Measurements from ENCODE around the gene BANP. TPM values are rescaled to one million over a fixed set of nuclear protein-coding genes. Genes with fewer than 3 reads are reported as not detected.

Gene BANP
- total and polyA plus RNA-seq, 11 donors, result 7.2 to 20.7 (median 13.3) TPM

DNA sequence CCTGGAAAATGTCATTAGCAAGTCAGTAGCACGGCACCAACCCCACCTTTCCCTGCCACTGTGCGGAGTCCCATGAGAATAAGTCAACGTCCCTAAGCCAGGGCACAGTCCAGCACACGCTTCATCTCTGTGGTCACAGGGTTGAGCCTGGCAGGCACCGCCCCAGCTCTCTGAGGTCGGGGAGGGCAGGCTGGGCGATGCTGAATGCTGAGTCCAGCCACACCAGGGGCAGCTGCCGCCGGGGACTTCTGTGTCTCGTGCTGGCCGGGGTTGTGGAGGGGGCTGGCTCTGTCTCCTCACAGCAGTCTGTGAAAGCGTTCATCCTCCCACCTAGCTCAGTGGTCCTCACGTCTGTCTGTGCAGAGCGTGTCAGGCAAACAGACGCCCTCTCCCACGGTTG lies 53.2 kb downstream of the BANP start:
- H3K36me3 ChIP-seq, result peaks cover 0 to 56% (median 41%) of the 10 kb centered on the region in 9 donors
- no peaks in the 10 kb centered on the region for H3K9me3 ChIP-seq
- H3K27me3 ChIP-seq, result no peaks in the 10 kb centered on the region
- DNase-seq, result no peak
- H3K27ac ChIP-seq, result no peak overlapping the region
- H3K4me1 ChIP-seq, result peaks cover 0 to 6% (median 0%) of the 10 kb centered on the region in 12 donors
- TF ChIP-seq CTCF (IDR thresholded peaks at IDR 0.05), result no peak
- no peak for TF ChIP-seq POLR2A (IDR thresholded peaks at IDR 0.05)
- H3K4me3 ChIP-seq, result no peak overlapping the region
- WGBS, 4 donors, result 86 to 90% (median 90%) methylated on average over 14 to 16 of the region's 16 CpGs
- intact Hi-C loops (cut with DNase I), result no loop called here
- ATAC-seq, result peak in 1 of 4 donors; percentile 27

DNA sequence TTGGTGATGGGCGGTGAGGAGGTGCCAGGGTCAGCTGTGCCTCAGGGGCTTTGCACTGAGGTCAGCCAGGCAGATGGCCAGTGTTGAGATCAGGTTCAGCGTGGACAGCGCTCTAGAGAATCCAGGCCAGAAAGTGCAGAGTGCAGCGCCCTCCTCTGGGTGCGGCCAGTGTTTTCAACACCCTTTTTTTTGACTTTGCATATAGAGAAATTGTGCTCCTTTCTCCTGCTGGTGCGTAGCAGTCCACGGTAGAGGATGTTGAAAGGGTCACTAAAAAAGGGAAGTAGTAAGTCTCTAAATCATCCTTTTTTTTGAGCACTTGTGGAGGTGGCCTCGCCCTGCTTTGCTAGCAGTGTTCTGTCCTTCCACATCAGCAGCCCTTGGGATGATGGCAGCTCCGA lies 53.9 kb downstream of the BANP start:
- DNase-seq, result no peak
- H3K36me3 ChIP-seq, result peaks cover 0 to 63% (median 47%) of the 10 kb centered on the region in 9 donors
- H3K9me3 ChIP-seq, result no peaks in the 10 kb centered on the region
- peaks cover 0 to 6% (median 0%) of the 10 kb centered on the region in 12 donors for H3K4me1 ChIP-seq
- WGBS, 4 donors, result 81 to 86% (median 82%) methylated on average over 9 of the region's 9 CpGs
- H3K4me3 ChIP-seq, result no peak overlapping the region
- no peak overlapping the region for H3K27ac ChIP-seq
- peak in 1 of 4 donors; percentile 44 for ATAC-seq
- intact Hi-C loops (cut with DNase I), result no loop called here
- H3K27me3 ChIP-seq, result no peaks in the 10 kb centered on the region
- TF ChIP-seq POLR2A (IDR thresholded peaks at IDR 0.05), result no peak
- TF ChIP-seq CTCF (IDR thresholded peaks at IDR 0.05), result peak in 3 of 12 donors; percentile 7 to 16 (median 8)

GRCh38 chr16:88005968-88006367 lies 54.7 kb downstream of the BANP start:
- ATAC-seq (no peak), DNase-seq (no peak)
- peaks cover 0 to 69% (median 54%) of the 10 kb centered on the region in 9 donors for H3K36me3 ChIP-seq
- H3K27ac ChIP-seq, result no peak overlapping the region
- no peak overlapping the region for H3K4me3 ChIP-seq
- intact Hi-C loops (cut with DNase I), result no loop called here
- no peaks in the 10 kb centered on the region for H3K27me3 ChIP-seq
- peaks cover 0 to 6% (median 0%) of the 10 kb centered on the region in 12 donors for H3K4me1 ChIP-seq
- TF ChIP-seq CTCF (IDR thresholded peaks at IDR 0.05), result no peak
- TF ChIP-seq POLR2A (IDR thresholded peaks at IDR 0.05), result no peak
- WGBS, 4 donors, result 94 to 97% (median 97%) methylated on average over 25 of the region's 25 CpGs
- no peaks in the 10 kb centered on the region for H3K9me3 ChIP-seq

GRCh38 chr16:88007321-88007731 lies 56.1 kb downstream of the BANP start:
- H3K27me3 ChIP-seq, result no peaks in the 10 kb centered on the region
- ATAC-seq, result peak in 1 of 4 donors; percentile 20
- H3K9me3 ChIP-seq, result no peaks in the 10 kb centered on the region
- no peak for TF ChIP-seq CTCF (IDR thresholded peaks at IDR 0.05)
- no peak for TF ChIP-seq POLR2A (IDR thresholded peaks at IDR 0.05)
- peaks cover 0 to 6% (median 0%) of the 10 kb centered on the region in 12 donors for H3K4me1 ChIP-seq
- DNase-seq, result no peak
- peaks cover 0 to 77% (median 55%) of the 10 kb centered on the region in 9 donors for H3K36me3 ChIP-seq
- 64 to 76% (median 69%) methylated on average over 10 of the region's 10 CpGs for WGBS, 4 donors
- intact Hi-C loops (cut with DNase I), result no loop called here
- H3K27ac ChIP-seq, result peak overlapping the region in 5 of 12 donors; percentile 12 to 35 (median 17)
- H3K4me3 ChIP-seq, result no peak overlapping the region

Measured in heart left ventricle (tissue), 16 donors.